Measurements from ENCODE around the gene C9. TPM values are rescaled to one million over a fixed set of nuclear protein-coding genes. Genes with fewer than 3 reads are reported as not detected.

C9 gene
- total RNA-seq, 1 donor from 2014 or later: not detected

GRCh38 chr5:39257554-39257953, 106.7 kb downstream of the C9 start:
- Mint-ChIP-seq H3K4me1 (ENCODE audit: low read depth) (peaks cover 4% of the 10 kb centered on the region), H3K4me3 (ENCODE audit: low read depth) (no peak overlapping the region), H3K36me3 (ENCODE audit: insufficient read depth) (no peaks in the 10 kb centered on the region), H3K27ac (no peak overlapping the region), H3K9me3 (ENCODE audit: low read depth) (no peaks in the 10 kb centered on the region), H3K27me3 (no peaks in the 10 kb centered on the region)
- no peak for DNase-seq (ENCODE audit: low spot score, unreplicated experiment)
- TF ChIP-seq, protein P1, sequence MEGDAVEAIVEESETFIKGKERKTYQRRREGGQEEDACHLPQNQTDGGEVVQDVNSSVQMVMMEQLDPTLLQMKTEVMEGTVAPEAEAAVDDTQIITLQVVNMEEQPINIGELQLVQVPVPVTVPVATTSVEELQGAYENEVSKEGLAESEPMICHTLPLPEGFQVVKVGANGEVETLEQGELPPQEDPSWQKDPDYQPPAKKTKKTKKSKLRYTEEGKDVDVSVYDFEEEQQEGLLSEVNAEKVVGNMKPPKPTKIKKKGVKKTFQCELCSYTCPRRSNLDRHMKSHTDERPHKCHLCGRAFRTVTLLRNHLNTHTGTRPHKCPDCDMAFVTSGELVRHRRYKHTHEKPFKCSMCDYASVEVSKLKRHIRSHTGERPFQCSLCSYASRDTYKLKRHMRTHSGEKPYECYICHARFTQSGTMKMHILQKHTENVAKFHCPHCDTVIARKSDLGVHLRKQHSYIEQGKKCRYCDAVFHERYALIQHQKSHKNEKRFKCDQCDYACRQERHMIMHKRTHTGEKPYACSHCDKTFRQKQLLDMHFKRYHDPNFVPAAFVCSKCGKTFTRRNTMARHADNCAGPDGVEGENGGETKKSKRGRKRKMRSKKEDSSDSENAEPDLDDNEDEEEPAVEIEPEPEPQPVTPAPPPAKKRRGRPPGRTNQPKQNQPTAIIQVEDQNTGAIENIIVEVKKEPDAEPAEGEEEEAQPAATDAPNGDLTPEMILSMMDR (IDR thresholded peaks at IDR 0.05; ENCODE audit: unreplicated experiment): no peak

- H3K4me1 Mint-ChIP-seq (ENCODE audit: low read depth): peaks cover 4% of the 10 kb centered on the region
- H3K4me3 Mint-ChIP-seq (ENCODE audit: low read depth): no peak overlapping the region
- H3K9me3 Mint-ChIP-seq (ENCODE audit: low read depth): no peaks in the 10 kb centered on the region
- no peaks in the 10 kb centered on the region for H3K27me3 Mint-ChIP-seq
- no peak overlapping the region for H3K27ac Mint-ChIP-seq
- no peak for DNase-seq (ENCODE audit: low spot score, unreplicated experiment)
- TF ChIP-seq, protein P1 (IDR thresholded peaks at IDR 0.05; ENCODE audit: unreplicated experiment): no peak
- no peaks in the 10 kb centered on the region for H3K36me3 Mint-ChIP-seq (ENCODE audit: insufficient read depth)
Observed at GRCh38 chr5:39256477-39257235, 107.6 kb downstream of the C9 start.

DNA sequence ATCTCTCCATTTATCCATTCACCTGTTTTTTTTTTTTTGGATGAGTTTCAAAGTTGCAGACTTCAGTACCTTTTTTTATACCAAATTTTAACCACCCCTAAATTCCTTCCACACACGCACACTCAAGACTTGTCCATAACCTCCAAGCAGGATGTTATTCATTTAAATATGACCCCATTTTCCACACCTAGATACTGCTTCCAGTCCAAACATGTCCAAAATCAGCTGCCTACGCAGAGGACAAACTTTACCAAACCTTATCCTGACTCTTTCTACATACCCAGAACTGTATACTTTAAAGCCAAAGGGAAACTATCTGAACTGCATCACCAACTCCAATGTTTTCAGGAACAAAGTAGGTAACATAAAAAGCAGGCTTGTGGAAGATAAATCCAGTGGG, 108.9 kb downstream of the C9 start:
- Mint-ChIP-seq H3K4me1 (ENCODE audit: low read depth) (peaks cover 4% of the 10 kb centered on the region), H3K27me3 (no peaks in the 10 kb centered on the region), H3K4me3 (ENCODE audit: low read depth) (no peak overlapping the region), H3K36me3 (ENCODE audit: insufficient read depth) (no peaks in the 10 kb centered on the region), H3K27ac (no peak overlapping the region), H3K9me3 (ENCODE audit: low read depth) (no peaks in the 10 kb centered on the region)
- TF ChIP-seq, protein P1 (IDR thresholded peaks at IDR 0.05; ENCODE audit: unreplicated experiment): no peak
- DNase-seq (ENCODE audit: low spot score, unreplicated experiment): no peak

DNA sequence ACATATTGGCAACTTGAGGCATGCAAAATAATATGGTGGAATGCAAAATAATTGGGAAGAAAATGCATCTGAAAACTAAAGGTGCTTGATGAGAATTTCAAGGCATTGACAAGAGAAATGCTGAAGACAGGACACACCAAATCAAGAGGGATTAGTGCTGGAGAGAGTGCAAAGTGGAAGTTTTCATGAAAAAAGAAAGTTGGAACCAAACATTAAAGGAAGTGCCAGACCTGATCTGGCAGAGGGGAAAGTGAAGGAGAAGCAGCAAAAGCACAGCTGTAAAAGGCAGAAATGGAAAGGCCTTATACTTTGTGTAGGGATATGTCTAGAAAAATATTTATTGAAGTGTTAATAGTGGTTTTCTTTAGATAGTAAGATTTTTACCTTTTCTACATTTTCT, 109.6 kb downstream of the C9 start:
- Mint-ChIP-seq H3K4me1 (ENCODE audit: low read depth) (peaks cover 4% of the 10 kb centered on the region), H3K27me3 (no peaks in the 10 kb centered on the region), H3K27ac (no peak overlapping the region), H3K4me3 (ENCODE audit: low read depth) (no peak overlapping the region), H3K36me3 (ENCODE audit: insufficient read depth) (no peaks in the 10 kb centered on the region), H3K9me3 (ENCODE audit: low read depth) (no peaks in the 10 kb centered on the region)
- TF ChIP-seq, protein P1 (IDR thresholded peaks at IDR 0.05; ENCODE audit: unreplicated experiment): no peak
- DNase-seq (ENCODE audit: low spot score, unreplicated experiment): no peak

- Mint-ChIP-seq H3K27me3 (no peaks in the 10 kb centered on the region), H3K9me3 (ENCODE audit: low read depth) (no peaks in the 10 kb centered on the region), H3K4me1 (ENCODE audit: low read depth) (peaks cover 4% of the 10 kb centered on the region), H3K36me3 (ENCODE audit: insufficient read depth) (no peaks in the 10 kb centered on the region), H3K4me3 (ENCODE audit: low read depth) (no peak overlapping the region), H3K27ac (no peak overlapping the region)
- DNase-seq (ENCODE audit: low spot score, unreplicated experiment): no peak
- TF ChIP-seq, protein P1 (IDR thresholded peaks at IDR 0.05; ENCODE audit: unreplicated experiment): no peak
Observed at GRCh38 chr5:39253196-39253595, 111.1 kb downstream of the C9 start.

All from progenitor cell of endocrine pancreas (in vitro differentiated cells).